ENCODE measurements around the gene CACNA1D. TPM values are rescaled to one million over a fixed set of nuclear protein-coding genes. Genes with fewer than 3 reads are reported as not detected.

CACNA1D gene
- total RNA-seq, 1 experiment from 2014 or later: 1.1 TPM

- no peak for TF ChIP-seq JUND (IDR thresholded peaks at IDR 0.05)
- peak in 2 of 3 experiments; percentile 20 to 26; a peak in 2 of 6 replicates for TF ChIP-seq CTCF (IDR thresholded peaks at IDR 0.05 in 2 of 3, conservative IDR thresholded peaks at IDR 0.05 in 1 of 3; ENCODE audit: borderline replicate concordance in 1 of 3, insufficient read depth in 1 of 3, low read depth in 2 of 3, low read length in 2 of 3)
- no TSS peak for BruUV-seq (replicated peaks)
- Histone ChIP-seq H3K4me1 (ENCODE audit: control insufficient read depth in 1 of 2, insufficient read depth in 2 of 2, low read length in 2 of 2) (no peaks in the 10 kb centered on the region), H3K9ac (ENCODE audit: low read length) (no peak overlapping the region), H3K36me3 (ENCODE audit: control insufficient read depth in 1 of 2, insufficient read depth in 2 of 2, low read length in 2 of 2) (no peaks in the 10 kb centered on the region), H4K20me1 (ENCODE audit: insufficient read depth) (no peaks in the 10 kb centered on the region), H3K4me2 (ENCODE audit: low read length) (no peak overlapping the region), H2AFZ (ENCODE audit: low read depth, low read length, poor library complexity, severe bottlenecking) (no peak overlapping the region), H3K27ac (ENCODE audit: low read depth, low read length) (no peak overlapping the region), H3K27me3 (ENCODE audit: insufficient read depth, low read length) (peaks cover 18% of the 10 kb centered on the region; the same call in 1 of the 2 replicates), H3K9me2 (ENCODE audit: insufficient read depth) (no peaks in the 10 kb centered on the region), H3K4me3 (replicated peaks in 1 of 2; ENCODE audit: low read depth in 1 of 2, low read length in 2 of 2) (no peak overlapping the region), H3K79me2 (ENCODE audit: insufficient read depth, low read length) (no peaks in the 10 kb centered on the region), H3K9me3 (ENCODE audit: control insufficient read depth in 1 of 2, insufficient read depth in 1 of 2, low read depth in 1 of 2, low read length in 2 of 2) (no peaks in the 10 kb centered on the region)
- ATAC-seq (no peak), DNase-seq (ENCODE audit: low read depth, low spot score) (no peak)
- intact Hi-C loops (cut with micrococcal nuclease): no loop called here
- ChIA-PET RAD21 (ENCODE audit: low non-redundant PET in 1 of 2, low total read pairs in 2 of 2, uncharacterized antibody in 2 of 2, unreplicated experiment in 2 of 2) (no interaction called here), POLR2A (no interaction called here), CTCF (no interaction called here)
These were observed 149.3 kb downstream of the CACNA1D start for GRCh38 chr3:53643757-53644156.

- H3K27me3 ChIP-seq (ENCODE audit: insufficient read depth, low read length): peaks cover 18% of the 10 kb centered on the region; the same call in 1 of the 2 replicates
- ChIA-PET CTCF (interaction anchor here (0.6 kb wide), 1 partner anchor 699 kb away, joined by 4 read pairs; no protein-coding TSS in a partner anchor), POLR2A (no interaction called here), RAD21 (ENCODE audit: low non-redundant PET in 1 of 2, low total read pairs in 2 of 2, uncharacterized antibody in 2 of 2, unreplicated experiment in 2 of 2) (no interaction called here)
- no peak for TF ChIP-seq POLR2A (IDR thresholded peaks at IDR 0.05; ENCODE audit: borderline replicate concordance, extremely low read depth, insufficient read depth, insufficient read length)
- TF ChIP-seq EZH2 (IDR thresholded peaks at IDR 0.05): no peak
- TF ChIP-seq YY1 (IDR thresholded peaks at IDR 0.05; ENCODE audit: extremely low read depth, insufficient replicate concordance, low read depth, low read length): no peak
- no peak for TF ChIP-seq ZNF274 (IDR thresholded peaks at IDR 0.05; ENCODE audit: low read depth, low read length)
- TF ChIP-seq FOSL1 (IDR thresholded peaks at IDR 0.05; ENCODE audit: low read depth): no peak
- no peak for TF ChIP-seq REST (IDR thresholded peaks at IDR 0.05; ENCODE audit: low read depth)
- H3K36me3 ChIP-seq (ENCODE audit: control insufficient read depth in 1 of 2, insufficient read depth in 2 of 2, low read length in 2 of 2): no peaks in the 10 kb centered on the region
- DNase-seq (ENCODE audit: low read depth, low spot score) (no peak), ATAC-seq (no peak)
- H3K4me3 ChIP-seq (replicated peaks in 1 of 2; ENCODE audit: low read depth in 1 of 2, low read length in 2 of 2): no peak overlapping the region
- H2AFZ ChIP-seq (ENCODE audit: low read depth, low read length, poor library complexity, severe bottlenecking): no peak overlapping the region
- no peaks in the 10 kb centered on the region for H4K20me1 ChIP-seq (ENCODE audit: insufficient read depth)
- H3K27ac ChIP-seq (ENCODE audit: low read depth, low read length): no peak overlapping the region
- BruUV-seq (replicated peaks): no TSS peak
- intact Hi-C loops (cut with micrococcal nuclease): no loop called here
- no peak overlapping the region for H3K9ac ChIP-seq (ENCODE audit: low read length)
- H3K9me2 ChIP-seq (ENCODE audit: insufficient read depth): no peaks in the 10 kb centered on the region
- H3K4me2 ChIP-seq (ENCODE audit: low read length): no peak overlapping the region
- no peaks in the 10 kb centered on the region for H3K4me1 ChIP-seq (ENCODE audit: control insufficient read depth in 1 of 2, insufficient read depth in 2 of 2, low read length in 2 of 2)
- no peaks in the 10 kb centered on the region for H3K9me3 ChIP-seq (ENCODE audit: control insufficient read depth in 1 of 2, insufficient read depth in 1 of 2, low read depth in 1 of 2, low read length in 2 of 2)
- no peaks in the 10 kb centered on the region for H3K79me2 ChIP-seq (ENCODE audit: insufficient read depth, low read length)
These were observed 151.3 kb downstream of the CACNA1D start for GRCh38 chr3:53645754-53646153.

Measured in HCT116 (cell line).